GM19452 (cell line): ENCODE results near the gene NXPH2.
A peak's percentile ranks its signal among the peaks of the same experiment; 100 is the strongest.
"Not testable (repeated sequence)": the region's sequence is repeated elsewhere in the genome, so short reads cannot be mapped to it uniquely, and the experiment has no call there.

Experiments
- ATAC-seq: cut with Tn5 transposase; IDR thresholded peaks from one replicate; pipeline ENCODE4 v1.9.1; 2021; ENCODE audit not compliant: unreplicated experiment

The NXPH2 gene

DNA sequence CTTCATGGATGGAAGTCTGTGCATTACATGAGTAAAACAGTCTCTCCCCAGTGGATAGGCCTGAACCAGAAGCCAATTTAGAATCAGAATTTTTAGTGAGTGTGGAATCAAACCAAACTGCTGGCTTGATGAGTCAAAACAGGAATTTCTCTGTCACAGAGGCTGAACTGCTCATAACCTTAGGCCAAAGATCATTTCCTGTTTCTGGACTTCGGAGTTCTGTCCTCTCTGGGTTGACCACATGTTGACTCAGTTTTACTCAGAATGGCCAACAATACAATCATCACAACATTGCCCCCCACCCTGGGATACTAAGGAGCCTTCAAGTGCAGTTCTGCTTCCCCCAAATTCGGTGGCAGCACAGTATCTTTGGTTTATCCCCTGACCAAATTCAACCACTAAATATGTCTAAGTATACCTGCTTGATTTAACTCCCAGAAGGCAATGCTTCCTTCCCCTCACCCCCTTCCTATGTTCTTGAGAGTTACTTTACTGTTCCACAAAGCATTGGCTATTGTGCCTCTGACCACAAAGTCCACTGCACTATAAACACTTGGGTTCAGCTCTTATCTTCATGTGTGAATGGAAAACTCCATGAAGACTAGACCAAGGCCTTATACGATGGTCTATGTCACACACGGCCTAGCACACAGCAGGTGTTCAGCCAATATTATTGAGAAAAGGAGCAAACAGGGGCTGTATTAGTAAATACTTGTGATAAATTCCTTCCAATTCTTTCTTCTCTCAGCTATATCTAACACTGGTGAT is 67.8 kb downstream of the NXPH2 start:
- ATAC-seq, result peak; percentile 91

DNA sequence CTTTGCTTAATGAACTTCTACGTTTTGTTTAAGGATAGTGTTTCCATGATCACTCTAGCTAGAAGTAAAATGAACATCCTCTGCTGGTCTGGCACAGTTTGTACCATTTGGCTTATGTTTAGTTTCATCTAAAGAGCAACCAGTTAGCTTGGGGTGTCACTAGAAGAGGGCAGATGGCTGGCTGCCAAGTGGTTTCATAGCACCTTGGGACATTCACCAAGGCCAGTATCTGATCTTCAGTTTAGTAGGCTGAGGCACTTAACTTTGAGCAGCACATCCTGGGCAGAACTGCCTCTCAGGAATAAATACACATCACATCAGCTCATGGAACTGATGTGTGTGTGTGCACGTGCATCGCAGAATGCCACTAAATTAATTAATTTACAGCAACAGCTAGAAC is 68.4 kb downstream of the NXPH2 start:
- peak; percentile 65 for ATAC-seq

DNA sequence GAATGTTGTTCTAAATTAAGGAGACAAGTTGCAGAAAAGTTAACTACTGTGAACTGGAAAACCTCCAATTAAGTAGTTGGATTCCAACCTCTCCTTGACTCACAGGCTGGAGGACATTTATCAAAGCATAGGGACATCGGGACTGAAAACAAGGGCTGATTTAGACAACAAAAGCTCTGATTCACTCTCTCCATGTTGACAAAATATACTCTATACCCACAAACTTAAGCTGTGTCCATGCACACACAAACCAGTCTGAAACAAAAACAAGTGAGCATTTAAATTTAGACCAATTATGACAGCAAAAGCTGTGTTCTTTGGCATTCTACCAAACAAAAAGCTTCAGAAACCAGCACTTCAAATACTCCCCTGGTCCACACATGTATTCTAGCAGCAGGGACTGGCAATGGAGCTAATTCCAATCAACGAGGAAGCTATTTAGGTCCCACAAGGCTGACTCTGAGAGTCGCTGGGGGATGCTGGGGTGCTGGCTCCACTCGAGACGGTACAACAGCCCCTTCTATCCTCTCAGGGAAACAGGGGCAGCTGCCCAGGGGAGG is 71.4 kb downstream of the NXPH2 start:
- ATAC-seq, result no peak

DNA sequence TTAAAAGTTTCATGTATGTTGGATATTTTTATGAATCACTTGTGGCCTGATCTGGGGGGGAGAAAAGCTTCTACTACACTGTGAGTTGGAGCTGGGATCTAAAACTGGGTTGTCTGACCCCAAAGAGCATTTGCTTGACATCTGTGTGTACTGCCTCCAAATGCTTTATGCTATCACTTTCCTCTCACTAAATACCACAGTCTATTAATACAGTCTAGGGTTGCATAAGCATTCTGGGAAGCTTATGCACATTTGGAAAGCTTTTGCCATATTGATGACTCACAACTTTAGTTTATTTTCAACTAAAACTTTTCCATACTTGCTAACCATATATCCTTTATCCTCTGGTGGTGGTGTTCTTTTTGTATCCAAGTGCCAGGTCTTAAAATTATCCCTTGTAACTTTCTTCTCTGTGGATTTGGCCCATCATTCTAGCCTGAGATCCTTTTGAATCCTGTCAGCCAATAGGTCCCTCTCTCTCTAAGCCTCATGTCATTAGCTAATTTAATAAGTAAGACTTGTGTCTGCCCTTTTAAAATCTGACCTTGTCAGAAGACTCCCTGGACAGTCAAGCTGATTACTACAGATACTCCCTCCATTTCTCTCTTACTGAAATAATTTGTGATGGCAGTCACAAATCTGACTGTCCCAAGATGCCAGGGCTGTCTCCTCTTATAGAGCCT is 72.7 kb downstream of the NXPH2 start:
- no peak for ATAC-seq

DNA sequence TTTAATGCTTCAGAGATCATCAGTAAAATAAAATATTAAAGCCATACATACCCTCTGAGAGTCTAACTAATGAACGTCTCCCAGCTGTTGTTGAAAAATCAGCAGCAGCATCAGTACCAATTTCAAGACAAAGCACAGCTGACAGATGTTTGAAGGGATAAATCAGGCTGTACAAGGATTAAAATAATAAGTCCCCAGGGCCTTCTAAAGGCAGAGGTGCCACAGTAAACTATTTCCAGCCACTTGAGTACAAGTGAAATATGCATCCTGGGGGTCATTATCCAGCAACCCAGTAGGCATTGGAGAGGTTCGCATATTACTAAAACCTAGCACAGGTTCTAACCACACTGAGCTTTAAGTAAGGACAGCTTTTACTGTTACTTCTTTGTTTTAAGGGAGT is 76.9 kb downstream of the NXPH2 start:
- ATAC-seq, result no peak

DNA sequence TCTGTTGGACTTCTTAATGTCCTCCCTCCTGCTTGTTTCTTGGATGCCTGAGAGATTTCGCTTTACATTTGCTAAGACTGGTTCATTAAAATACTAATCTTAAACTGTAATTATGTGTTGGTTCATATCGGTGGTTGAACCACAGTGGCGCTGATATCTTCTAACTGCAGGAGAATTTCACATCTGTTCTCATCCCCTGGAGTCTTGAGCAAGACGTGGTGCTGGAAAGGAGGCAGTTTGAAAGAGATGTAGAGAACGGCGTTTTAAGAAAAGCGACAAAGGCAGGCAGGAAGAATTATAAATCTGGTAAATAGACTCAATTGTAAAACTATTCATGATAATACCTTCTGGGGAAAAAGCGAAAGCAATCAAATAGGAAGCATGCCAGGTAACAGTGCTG is 79.5 kb downstream of the NXPH2 start:
- ATAC-seq, result no peak

DNA sequence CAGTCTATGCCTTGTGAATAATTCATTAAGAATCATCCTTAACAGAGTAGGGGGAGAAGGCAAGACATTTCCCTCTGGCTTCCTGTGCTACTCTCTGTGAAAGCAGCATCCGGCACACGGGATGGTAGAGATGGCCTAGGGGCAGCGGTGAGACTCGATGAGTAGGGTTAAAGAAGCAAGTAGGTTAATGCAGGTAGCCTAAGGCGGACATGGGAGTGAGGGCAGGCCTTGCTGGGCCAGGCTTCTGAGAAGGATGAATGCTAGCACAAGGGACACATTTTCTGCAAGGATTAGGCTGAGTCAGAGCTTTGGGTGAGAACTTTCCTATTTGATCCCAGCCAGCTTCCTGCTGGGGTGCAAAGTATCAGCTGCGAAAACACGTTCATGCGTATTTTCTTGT is 80.8 kb downstream of the NXPH2 start:
- no peak for ATAC-seq

DNA sequence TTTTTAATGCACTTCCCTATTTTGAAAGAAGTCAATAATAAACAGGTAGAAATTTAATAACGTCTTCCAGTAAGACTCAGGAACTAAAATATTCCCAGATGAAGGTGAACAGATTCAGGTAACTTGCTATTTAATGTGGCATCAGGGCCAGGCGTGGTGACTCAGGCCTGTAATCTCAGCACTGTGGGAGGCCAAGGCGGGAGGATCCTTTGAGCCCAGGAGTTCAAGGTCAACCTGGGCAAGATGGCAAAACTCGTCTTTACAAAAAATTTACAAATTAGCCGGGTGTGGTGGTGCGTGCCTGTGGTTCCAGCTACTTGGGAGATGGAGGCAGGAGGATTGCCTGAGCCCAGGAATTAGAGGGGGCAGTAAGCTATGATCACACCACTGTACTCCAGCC is 81.8 kb downstream of the NXPH2 start:
- ATAC-seq, result no peak

DNA sequence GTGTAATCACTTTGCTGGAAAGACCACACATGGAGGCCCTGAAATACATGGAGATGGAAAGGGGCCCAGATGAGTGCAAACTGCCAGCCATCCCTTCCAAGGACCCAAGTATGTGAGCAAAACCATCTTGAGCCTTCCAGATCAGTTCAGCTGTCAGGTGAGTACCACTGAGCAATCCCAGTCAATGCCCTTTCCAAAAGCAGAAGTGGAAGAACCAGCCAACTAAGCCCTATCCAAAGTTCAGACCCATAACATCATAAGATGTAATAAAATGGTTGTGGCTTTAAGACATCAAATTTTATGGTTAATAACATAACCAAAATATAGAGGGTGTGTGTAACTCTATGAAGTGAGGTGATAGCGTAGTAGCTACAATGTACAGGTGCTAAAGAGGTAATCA is 88.5 kb downstream of the NXPH2 start:
- ATAC-seq, result no peak

DNA sequence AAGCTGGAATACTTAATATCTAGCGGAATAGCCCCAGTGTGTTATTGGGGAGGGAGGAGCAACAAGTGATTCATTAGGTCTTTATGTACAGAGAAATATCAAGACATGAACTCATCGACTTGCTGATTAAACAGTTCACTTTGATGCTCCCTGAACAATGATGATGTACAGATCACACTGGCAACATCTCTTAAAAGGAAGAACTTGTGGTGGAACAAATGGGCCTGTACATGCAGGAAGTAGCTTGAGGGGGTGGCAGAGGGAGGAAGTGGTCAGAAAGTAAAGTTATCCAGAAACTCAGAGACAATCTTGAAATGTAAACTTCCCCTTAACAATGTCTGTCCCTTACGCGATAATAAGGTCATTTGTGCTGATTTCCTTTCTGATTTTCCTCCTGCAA is 90.5 kb downstream of the NXPH2 start:
- ATAC-seq, result no peak

DNA sequence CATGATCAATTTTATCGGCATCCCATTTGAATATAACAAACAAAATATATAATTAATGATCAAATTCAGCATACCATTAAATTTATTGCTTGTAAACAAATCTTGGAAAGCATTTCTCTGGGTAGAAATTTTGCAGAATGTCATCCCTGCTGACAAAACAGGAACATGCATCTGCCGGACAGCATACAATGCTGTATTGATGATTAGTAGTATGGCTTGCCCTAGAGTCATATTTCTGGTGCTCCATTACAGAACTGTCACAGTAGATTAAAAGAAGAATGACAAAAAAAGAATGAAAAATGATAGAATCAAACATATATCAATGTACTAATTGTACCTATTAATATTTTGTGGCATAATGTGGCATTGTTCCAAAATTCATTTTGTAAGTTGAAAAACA is 98.0 kb downstream of the NXPH2 start:
- no peak for ATAC-seq

DNA sequence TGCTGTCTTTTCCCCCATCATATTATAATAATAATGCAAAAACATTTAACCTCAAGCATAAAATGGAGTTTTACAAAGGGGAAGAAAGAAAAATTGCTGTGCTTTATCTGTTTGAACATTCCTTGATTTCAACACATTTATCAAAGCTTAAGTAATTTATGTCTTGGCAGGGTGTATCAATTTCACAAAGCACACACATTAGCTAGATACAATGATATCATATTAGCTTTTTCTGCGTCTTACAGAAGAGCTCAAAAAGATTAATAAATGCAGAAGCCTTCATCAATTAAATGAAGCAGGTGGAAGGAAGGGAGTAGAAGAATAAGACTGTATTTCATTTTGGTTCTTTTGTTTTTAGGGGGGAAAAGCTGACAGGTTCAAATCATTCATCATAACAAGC is 103.0 kb downstream of the NXPH2 start:
- no peak for ATAC-seq

DNA sequence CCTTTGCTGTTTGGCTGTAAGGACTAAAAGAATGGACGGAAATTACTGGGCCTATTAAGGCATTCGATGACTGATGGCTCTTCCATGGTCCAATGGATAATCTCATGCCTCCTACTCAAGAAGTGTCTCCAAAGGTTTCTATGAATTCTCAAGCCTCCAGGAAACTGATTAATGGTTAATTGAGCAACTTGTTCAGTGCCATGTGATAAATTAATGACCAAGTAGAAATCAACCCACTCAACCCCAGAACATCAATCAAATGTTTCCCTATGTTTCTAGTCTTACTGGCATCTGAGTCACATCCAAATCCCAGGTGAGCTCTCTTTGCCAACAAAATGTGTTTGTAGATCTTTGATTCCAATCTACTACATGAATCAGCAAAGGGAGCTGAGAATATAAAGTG is 103.6 kb downstream of the NXPH2 start:
- ATAC-seq, result no peak

DNA sequence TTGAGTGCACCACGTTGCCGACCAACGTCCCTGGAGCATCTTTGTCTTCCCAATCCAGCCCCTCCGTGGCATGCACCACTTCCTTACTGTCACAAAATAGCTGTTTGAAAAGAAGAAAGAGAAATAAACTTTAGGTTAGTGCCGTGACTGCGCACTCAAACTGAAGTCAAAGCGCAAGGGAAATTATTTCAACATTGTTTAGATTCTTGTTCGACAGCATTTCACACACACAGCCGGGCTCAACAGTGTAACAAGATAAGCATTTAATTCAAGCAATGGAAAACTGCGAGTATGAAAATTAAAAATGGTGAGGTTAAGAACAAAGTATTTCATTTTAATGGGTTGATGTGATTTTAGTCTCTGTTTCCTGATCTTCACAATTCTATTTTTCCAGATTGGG is 108.6 kb downstream of the NXPH2 start:
- no peak for ATAC-seq

DNA sequence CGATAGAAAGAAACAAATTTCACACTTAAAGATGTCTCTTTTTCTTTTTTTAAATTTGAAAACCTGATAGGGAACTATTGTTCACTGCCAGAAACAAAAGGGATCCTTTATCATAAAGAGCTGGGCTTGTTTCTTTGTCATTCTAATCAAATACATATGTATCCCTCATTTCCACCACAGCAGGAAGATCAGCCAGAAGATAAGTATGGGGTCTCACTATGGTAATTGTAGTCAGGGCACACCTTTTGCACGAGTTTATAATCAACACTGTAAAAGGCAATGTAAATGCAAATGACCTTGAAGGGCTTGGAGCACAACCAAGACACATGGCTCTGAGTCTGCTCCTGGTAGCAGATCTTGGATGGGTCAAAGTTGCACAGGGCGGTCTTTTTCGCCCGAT is 109.5 kb downstream of the NXPH2 start:
- no peak for ATAC-seq

DNA sequence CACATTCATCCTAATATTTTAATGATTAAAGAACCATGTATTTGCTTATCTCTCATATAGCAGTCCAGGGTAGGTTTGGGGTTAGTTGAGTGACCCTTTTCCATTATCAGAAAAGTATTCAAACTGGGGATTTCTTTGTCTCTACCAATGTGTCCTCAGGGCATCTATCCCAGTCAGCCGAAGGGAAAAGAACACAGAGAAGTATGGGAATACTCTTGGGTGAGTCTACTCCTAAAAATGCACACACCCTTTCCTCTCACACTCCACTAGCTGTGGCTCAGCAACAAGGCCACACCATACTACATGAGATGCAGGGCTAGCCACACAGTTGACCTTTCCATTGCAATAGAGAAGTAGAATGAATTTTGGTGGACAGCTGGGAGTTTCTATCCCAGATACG is 114.3 kb downstream of the NXPH2 start:
- no peak for ATAC-seq

DNA sequence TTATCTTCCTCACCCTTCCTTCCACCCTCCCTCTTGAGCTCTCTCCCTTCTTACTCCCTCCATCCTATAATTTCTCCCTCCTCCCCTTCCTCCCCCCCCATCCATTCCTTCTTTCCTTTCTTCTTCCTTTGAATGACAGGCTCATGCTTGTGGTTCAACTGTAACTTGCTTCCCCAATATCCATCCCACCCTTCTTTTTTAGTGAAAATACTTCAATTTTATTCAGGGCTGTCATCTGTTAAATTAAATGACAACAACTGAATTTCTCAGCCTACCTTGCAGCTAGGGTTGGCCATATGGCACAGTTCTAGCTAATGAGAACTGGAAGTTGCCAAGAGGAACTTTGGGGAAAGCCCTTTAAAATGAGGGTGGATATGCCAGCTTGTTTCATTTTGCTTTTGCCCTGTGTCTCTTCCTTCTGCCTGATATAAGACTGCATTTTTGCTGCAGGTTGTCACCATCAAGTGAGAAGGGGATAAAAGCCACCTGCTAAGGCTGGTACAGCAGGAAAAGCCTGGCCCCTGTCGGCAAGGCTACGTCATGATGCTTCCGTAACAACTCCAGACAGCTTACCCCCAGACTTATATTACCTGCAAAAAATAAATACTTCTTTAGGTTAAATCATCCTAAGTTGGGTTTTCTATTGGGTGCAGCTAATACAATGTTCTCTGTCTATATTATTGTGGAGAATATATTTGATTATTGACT is 121.8 kb downstream of the NXPH2 start:
- ATAC-seq, result no peak

DNA sequence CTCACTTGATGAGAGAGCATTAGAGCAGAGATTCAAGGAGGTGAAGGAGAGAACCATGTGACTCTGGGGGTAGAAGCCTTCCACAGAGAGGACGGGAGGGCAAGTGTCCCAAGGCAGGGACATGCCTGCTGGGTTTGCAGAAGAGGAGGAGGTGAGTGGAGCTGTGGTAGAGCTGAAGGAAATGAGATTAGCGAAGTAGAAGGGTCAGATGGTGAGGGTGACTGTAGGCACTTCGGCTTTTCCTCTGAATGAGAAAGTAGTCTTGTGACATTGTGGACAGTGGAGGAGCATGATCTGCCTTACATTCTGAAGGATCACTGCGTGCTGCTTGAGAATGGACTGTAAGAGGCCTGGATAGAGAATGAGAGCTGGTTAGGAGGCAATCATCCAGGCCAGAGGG is 126.0 kb downstream of the NXPH2 start:
- ATAC-seq, result no peak

DNA sequence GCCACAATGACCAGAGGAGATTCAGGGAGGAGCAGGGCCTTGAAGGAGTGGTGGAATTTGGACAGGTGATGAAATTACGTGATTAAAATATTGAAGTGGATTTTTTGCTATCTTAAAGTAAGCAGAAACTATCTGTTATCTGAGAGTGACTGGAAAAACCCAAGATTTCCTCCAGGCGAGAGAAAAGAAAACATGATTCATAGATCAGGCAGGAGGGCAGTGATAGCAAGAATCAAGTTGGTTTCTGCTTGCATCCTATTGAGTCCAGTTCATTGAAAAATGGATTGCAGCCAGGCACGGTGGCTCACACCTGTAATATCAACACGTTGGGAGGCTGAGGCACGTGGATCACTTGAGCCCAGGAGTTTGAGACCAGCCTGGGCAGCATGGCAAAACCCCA is 127.8 kb downstream of the NXPH2 start:
- ATAC-seq, result no peak

DNA sequence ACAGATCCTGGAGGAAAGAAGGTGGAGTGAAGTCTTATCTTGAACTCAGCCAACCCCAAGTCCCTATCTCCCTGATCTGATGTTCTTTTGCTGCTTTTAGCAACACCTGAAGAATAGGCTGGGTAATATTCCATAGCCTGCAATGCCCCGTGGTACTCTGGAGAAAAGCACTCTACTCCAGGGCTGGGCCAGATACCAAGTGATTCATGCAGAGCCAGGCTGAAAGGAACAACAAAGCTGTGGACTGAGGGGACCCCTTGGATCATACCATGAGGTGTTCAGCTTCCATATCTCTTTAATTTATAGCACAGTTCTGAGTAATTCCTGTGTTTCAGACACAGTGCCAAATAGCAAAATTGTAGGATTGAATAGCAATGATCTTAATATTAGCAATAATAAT is 130.6 kb downstream of the NXPH2 start:
- no peak for ATAC-seq

DNA sequence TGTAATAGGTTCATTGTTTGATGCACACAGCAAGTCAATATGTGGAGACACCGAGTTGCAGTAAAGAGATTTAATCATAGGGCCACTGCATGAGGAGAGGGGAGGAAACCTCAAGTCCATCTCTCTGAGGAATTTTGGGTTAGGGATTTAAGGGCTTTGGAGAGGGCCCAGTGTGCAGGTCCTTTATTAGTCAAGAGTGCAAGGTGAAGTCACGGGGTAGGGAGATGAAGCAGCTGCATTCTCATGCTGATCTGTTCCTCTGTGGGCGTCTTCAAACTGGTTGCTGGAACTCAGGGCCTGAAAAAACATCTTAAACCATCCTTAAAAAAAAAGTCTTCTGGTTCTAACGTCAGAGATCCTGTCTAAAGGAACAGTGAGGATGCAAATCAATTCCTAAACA is 131.6 kb downstream of the NXPH2 start:
- ATAC-seq, result no peak

DNA sequence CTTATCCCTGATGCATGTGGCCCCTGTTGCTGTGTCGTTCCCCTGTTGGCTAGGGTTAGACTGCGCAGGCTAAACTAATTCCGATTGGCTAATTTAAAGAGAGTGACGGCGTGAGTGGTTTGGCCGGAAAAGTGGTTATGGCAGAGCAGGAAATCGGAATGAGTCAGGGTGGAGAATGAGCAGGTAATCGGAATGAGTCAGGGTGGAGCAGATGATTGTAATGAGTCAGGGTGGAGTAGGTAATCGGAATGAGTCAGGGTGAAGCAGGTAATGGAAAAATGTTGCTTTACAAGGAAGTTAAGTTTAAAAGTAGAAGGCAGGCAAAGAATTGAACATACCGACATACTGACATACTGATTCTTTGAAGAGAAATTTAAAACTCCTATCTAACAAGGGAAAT is 135.4 kb downstream of the NXPH2 start:
- not testable (repeated sequence) for ATAC-seq
